Activated T-cell treated with anti-CD3 and anti-CD28 coated beads for 1 hour (primary cell): ENCODE measurements around the gene ABHD16B.
"Not testable (repeated sequence)": the region's sequence is repeated elsewhere in the genome, so short reads cannot be mapped to it uniquely, and the experiment has no call there.

ENCODE experiments used
- DNase-seq: peaks from one replicate; pipeline ENCODE4 v3.0.0-alpha.2; 2020; ENCODE audit warnings: low read depth

The ABHD16B gene

GRCh38 chr20:63855363-63856097 lies 5.8 kb upstream of the ABHD16B start:
- no peak for DNase-seq

GRCh38 chr20:63856098-63856511 lies 5.2 kb upstream of the ABHD16B start:
- DNase-seq: no peak

GRCh38 chr20:63857764-63858392 lies 3.4 kb upstream of the ABHD16B start:
- no peak for DNase-seq

GRCh38 chr20:63858393-63859165 lies 2.7 kb upstream of the ABHD16B start:
- no peak for DNase-seq

GRCh38 chr20:63859166-63859699 lies 2.1 kb upstream of the ABHD16B start:
- DNase-seq: no peak

GRCh38 chr20:63860325-63861051 lies 810 bp upstream of the ABHD16B start:
- DNase-seq: no peak

GRCh38 chr20:63861981-63862901 lies 943 bp downstream of the ABHD16B start:
- no peak for DNase-seq

GRCh38 chr20:63863021-63863797 lies 1.9 kb downstream of the ABHD16B start:
- DNase-seq: no peak

GRCh38 chr20:63863798-63864544 lies 2.7 kb downstream of the ABHD16B start:
- DNase-seq: peak; percentile 68

GRCh38 chr20:63864545-63864977 lies 3.3 kb downstream of the ABHD16B start:
- DNase-seq: no peak

- peak; percentile 96 for DNase-seq
Observed at GRCh38 chr20:63864978-63865640, 3.8 kb downstream of the ABHD16B start, which contains the start of gene TPD52L2. Gene TPD52L2, plus strand, starts transcription at chr20:63865270. Its CDS starts 96 bp downstream, at chr20:63865366.

- not testable (repeated sequence) for DNase-seq
Observed at GRCh38 chr20:63867042-63867441, 5.7 kb downstream of the ABHD16B start.

GRCh38 chr20:63868264-63868663 lies 7.0 kb downstream of the ABHD16B start:
- DNase-seq: no peak

- no peak for DNase-seq
Observed at GRCh38 chr20:63873477-63873971, 12.2 kb downstream of the ABHD16B start.

- DNase-seq: not testable (repeated sequence)
Observed at GRCh38 chr20:63874241-63874640, 12.9 kb downstream of the ABHD16B start.

GRCh38 chr20:63876489-63877036 lies 15.3 kb downstream of the ABHD16B start:
- no peak for DNase-seq

- DNase-seq: no peak
Observed at GRCh38 chr20:63877755-63878470, 16.6 kb downstream of the ABHD16B start.
